Astrocyte (in vitro differentiated cells and primary cell): ENCODE data around the gene SNRPB2. TPM values are rescaled to one million over a fixed set of nuclear protein-coding genes. Genes with fewer than 3 reads are reported as not detected.

Experiments used
- DNase-seq: peaks from one replicate; pipeline ENCODE4 v3.0.0-alpha.2; 2010; ENCODE audit warnings: low read depth
- FAIRE-seq: peaks from 2 replicates; lab custom pipeline; 2011; peaks lifted over from hg19 to GRCh38; lab: Jason Lieb, UNC
- H2AFZ ChIP-seq: 2 replicates; pipeline ENCODE4 v1.6.0; 2012; ENCODE audit warnings: low read depth, low read length, inconsistent platforms
- H3K27ac ChIP-seq: 2 replicates; pipeline ENCODE4 v1.5.1; 2011; ENCODE audit warnings: low read depth, low read length, inconsistent platforms
- H3K27me3 ChIP-seq: 2 replicates; pipeline ENCODE4 v1.6.0; 2011; ENCODE audit warnings: low read length, inconsistent platforms; ENCODE audit not compliant: insufficient read depth
- H3K36me3 ChIP-seq: 2 replicates; pipeline ENCODE4 v1.5.1; 2011; ENCODE audit warnings: low read length, inconsistent platforms; ENCODE audit not compliant: insufficient read depth
- H3K4me1 ChIP-seq: 2 replicates; pipeline ENCODE4 v1.5.1; 2011; ENCODE audit warnings: low read length, inconsistent platforms; ENCODE audit not compliant: insufficient read depth
- H3K4me2 ChIP-seq: 2 replicates; pipeline ENCODE4 v1.6.0; 2012; ENCODE audit warnings: low read length, inconsistent platforms
- H3K4me3 ChIP-seq: 2 replicates; pipeline ENCODE4 v1.5.1; 2011; ENCODE audit warnings: low read depth, mild to moderate bottlenecking, low read length, inconsistent platforms; ENCODE audit not compliant: insufficient read depth
- H3K79me2 ChIP-seq: 2 replicates; pipeline ENCODE4 v1.6.0; 2012; ENCODE audit warnings: mild to moderate bottlenecking, low read length, inconsistent platforms; ENCODE audit not compliant: insufficient read depth
- H3K9ac ChIP-seq: 2 replicates; pipeline ENCODE4 v1.6.0; 2012; ENCODE audit warnings: mild to moderate bottlenecking, low read length, inconsistent platforms
- H3K9me3 ChIP-seq: 2 replicates; pipeline ENCODE4 v1.5.1; 2012; ENCODE audit warnings: low read depth, mild to moderate bottlenecking, low read length, inconsistent platforms; ENCODE audit not compliant: insufficient read depth
- H4K20me1 ChIP-seq: 2 replicates; pipeline ENCODE4 v1.6.0; 2012; ENCODE audit warnings: low read length, inconsistent platforms; ENCODE audit not compliant: insufficient read depth
- H3K27ac Mint-ChIP-seq: one replicate; pipeline ENCODE4 v1.8.0; 2021; ENCODE audit warnings: mild to moderate bottlenecking, mixed read lengths; ENCODE audit not compliant: unreplicated experiment
- H3K27me3 Mint-ChIP-seq: one replicate; pipeline ENCODE4 v1.8.0; 2021; ENCODE audit warnings: low read depth, mixed read lengths; ENCODE audit not compliant: unreplicated experiment
- H3K36me3 Mint-ChIP-seq: one replicate; pipeline ENCODE4 v1.8.0; 2021; ENCODE audit warnings: low read depth, mixed read lengths; ENCODE audit not compliant: unreplicated experiment
- H3K4me1 Mint-ChIP-seq: one replicate; pipeline ENCODE4 v1.8.0; 2021; ENCODE audit warnings: low read depth, mixed read lengths; ENCODE audit not compliant: unreplicated experiment
- H3K4me3 Mint-ChIP-seq: one replicate; pipeline ENCODE4 v1.8.0; 2021; ENCODE audit warnings: mild to moderate bottlenecking, moderate library complexity, mixed read lengths; ENCODE audit not compliant: unreplicated experiment
- H3K9me3 Mint-ChIP-seq: one replicate; pipeline ENCODE4 v1.8.0; 2021; ENCODE audit warnings: mild to moderate bottlenecking, mixed read lengths; ENCODE audit not compliant: unreplicated experiment
- CTCF ChIP-seq: IDR thresholded peaks from 2 replicates; pipeline ENCODE4 v1.5.1; 2011; ENCODE audit warnings: low read depth, mild to moderate bottlenecking, inconsistent platforms, low read length, moderate library complexity; ENCODE audit not compliant: insufficient read depth
- EZH2 ChIP-seq: IDR thresholded peaks from 2 replicates; pipeline ENCODE4 v1.6.1; 2012; ENCODE audit warnings: mild to moderate bottlenecking, low read length, inconsistent platforms; ENCODE audit not compliant: insufficient read depth
- total RNA-seq: library from RNA; stranded (reverse); gene quantifications from 2 replicates; pipeline ENCODE4 v1.2.1, GENCODE V29; 2021

Gene SNRPB2
- total RNA-seq, 1 donor from 2014 or later = 76.3 TPM

- Histone ChIP-seq H3K79me2 (no peaks in the 10 kb centered on the region), H4K20me1 (no peaks in the 10 kb centered on the region), H3K9ac (no peak overlapping the region), H2AFZ (no peak overlapping the region), H3K27ac (no peak overlapping the region), H3K4me1 (no peaks in the 10 kb centered on the region), H3K27me3 (no peaks in the 10 kb centered on the region), H3K9me3 (no peaks in the 10 kb centered on the region), H3K4me2 (no peak overlapping the region), H3K36me3 (no peaks in the 10 kb centered on the region), H3K4me3 (no peak overlapping the region)
- Mint-ChIP-seq H3K27ac (no peak overlapping the region), H3K4me1 (no peaks in the 10 kb centered on the region), H3K4me3 (no peak overlapping the region), H3K27me3 (no peaks in the 10 kb centered on the region), H3K9me3 (peaks cover 4% of the 10 kb centered on the region), H3K36me3 (no peaks in the 10 kb centered on the region)
- DNase-seq (no peak), FAIRE-seq (no peak)
- TF ChIP-seq EZH2 (no peak), CTCF (no peak)
Observed at GRCh38 chr20:16781496-16781895, 51.7 kb downstream of the SNRPB2 start.

GRCh38 chr20:16785226-16785625 is 55.4 kb downstream of the SNRPB2 start:
- H3K9me3 Mint-ChIP-seq = peaks cover 5% of the 10 kb centered on the region
- Histone ChIP-seq H3K36me3 (no peaks in the 10 kb centered on the region), H3K79me2 (no peaks in the 10 kb centered on the region), H4K20me1 (no peaks in the 10 kb centered on the region), H3K27ac (no peak overlapping the region), H2AFZ (no peak overlapping the region), H3K9me3 (no peaks in the 10 kb centered on the region), H3K27me3 (no peaks in the 10 kb centered on the region), H3K4me1 (no peaks in the 10 kb centered on the region), H3K9ac (no peak overlapping the region), H3K4me3 (no peak overlapping the region), H3K4me2 (no peak overlapping the region)
- H3K27ac Mint-ChIP-seq = no peak overlapping the region
- FAIRE-seq (no peak), DNase-seq (peak; percentile 7)
- H3K4me1 Mint-ChIP-seq = no peaks in the 10 kb centered on the region
- no peak for TF ChIP-seq EZH2
- H3K27me3 Mint-ChIP-seq = no peaks in the 10 kb centered on the region
- H3K36me3 Mint-ChIP-seq = no peaks in the 10 kb centered on the region
- no peak overlapping the region for H3K4me3 Mint-ChIP-seq

Other genes starting within 250 kb of the SNRPB2 start
- gene KIF16B, start 156.6 kb upstream of the SNRPB2 start, total RNA-seq = 6.5 and 7.0 TPM in 2 replicates
- not detected in 2 replicates for gene OTOR, start 18.3 kb downstream of the SNRPB2 start, total RNA-seq